ENCODE results near the gene GCNT3.

DNA sequence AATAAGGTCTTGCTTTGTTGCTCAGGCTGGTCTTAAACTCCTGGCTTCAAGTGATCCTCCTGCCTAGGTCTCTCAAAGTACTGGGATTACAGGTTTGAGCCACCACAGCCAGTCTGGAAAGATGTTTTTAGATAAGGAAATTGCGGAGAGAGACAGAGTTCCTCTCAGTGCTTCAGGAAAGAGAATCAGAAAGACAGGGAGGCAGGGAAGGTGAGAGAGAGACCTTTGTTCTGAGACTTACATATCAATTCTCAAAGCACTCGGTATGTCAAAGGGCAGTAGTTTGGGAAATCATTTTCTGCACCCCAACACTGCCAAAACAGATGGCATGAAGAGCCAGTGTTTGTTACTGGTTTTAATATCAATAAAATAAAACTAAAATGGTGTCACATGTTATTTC, 13.1 kb upstream of the GCNT3 start:
- TF ChIP-seq CTCF (IDR thresholded peaks at IDR 0.05), result no peak
- TF ChIP-seq POLR2A (IDR thresholded peaks at IDR 0.05), result no peak
- TF ChIP-seq EP300 (IDR thresholded peaks at IDR 0.05), result no peak
- TF ChIP-seq POLR2AphosphoS5 (IDR thresholded peaks at IDR 0.05), result no peak
